Breast epithelium (tissue), 3 donors: ENCODE measurements around the gene MRPL47.

Experiments used
- CTCF ChIP-seq, 3 donors: fragments of 450-650 bp; IDR thresholded peaks; one replicate each; pipeline ENCODE4 v1.5.1; 2016 to 2017; ENCODE audit warnings: antibody characterized with exemption in 3 of 3, mild to moderate bottlenecking in 3 of 3, moderate library complexity in 3 of 3
- POLR2AphosphoS5 ChIP-seq, 3 donors: sonication (generic); formaldehyde crosslinking; IDR thresholded peaks; one replicate each; pipeline ENCODE4 v1.6.1; 2017; ENCODE audit warnings: antibody characterized with exemption in 3 of 3

- TF ChIP-seq CTCF (IDR thresholded peaks at IDR 0.05) (no peak), POLR2AphosphoS5 (IDR thresholded peaks at IDR 0.05) (no peak)
Observed at GRCh38 chr3:179622023-179622422, 17.6 kb upstream of the MRPL47 start.
